Measurements from ENCODE around the gene CTTNBP2NL.

The CTTNBP2NL gene

DNA sequence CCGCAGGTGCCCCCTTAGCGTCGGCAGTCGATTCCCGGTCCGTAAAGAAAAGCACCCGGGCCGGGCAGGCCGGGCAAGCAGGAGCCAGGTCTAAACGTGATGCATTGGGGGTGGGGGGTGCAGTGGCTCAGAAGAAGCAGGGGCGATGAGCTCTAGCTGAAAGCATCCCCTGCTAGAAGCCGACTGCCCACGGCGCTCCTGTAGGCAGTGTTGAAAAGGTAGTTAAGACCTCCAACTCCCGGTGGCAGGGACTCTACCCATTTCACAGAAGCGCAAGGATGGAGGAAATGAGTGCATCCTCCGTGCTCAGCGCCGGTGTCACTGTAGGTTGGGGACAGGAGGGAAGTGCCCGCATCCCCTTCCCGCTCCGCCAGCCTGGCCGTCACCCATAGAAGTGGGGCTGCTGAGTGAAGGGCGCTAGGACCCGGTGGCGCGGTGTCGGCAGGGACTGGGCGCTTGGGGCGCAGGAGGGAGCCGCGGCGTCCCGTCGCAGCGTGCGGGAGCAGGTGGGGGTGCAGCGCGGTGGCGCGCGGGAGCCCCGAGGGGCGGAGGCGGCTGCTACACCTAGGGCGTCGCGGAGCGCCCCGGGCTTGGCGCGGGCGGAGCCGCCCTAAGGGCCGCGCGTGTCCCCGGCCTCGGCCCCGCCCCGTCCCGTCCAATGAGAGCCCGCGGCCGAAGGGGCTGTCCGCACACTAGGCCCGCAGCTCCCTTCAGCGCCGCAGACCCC lies 112.4 kb downstream of the CTTNBP2NL start, which contains the start of gene WNT2B:
Gene WNT2B, plus strand, starts transcription at position 688 of the 727 bp plus-strand sequence. CDS start 298 bp downstream, outside the sequence.
- DNase-seq: peak; percentile 16

DNA sequence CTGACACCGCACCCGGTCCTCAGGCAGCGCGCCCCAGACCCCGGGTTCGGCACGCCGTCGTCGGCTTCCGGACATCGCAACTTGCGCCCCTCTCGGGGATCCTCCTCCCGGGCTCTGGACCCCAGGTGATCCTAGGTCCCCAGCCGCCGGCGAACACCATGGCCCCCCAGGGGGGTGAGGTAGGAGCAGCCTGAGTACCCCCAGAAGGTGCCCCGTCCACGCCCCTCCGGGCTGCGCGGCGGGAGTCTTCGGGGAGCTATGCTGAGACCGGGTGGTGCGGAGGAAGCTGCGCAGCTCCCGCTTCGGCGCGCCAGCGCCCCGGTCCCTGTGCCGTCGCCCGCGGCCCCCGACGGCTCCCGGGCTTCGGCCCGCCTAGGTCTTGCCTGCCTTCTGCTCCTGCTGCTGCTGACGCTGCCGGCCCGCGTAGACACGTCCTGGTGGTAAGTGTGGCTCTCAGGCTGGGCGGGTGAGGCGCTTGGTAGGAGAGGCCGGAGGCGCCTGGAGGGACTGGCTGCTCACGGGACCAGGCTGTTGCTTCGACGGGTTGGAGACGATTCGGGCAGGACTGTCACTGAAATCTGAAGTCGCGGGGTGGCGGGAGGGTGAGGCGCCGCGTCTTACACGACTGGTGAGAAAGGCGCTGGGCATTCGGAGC lies 113.1 kb downstream of the CTTNBP2NL start:
- peak; percentile 4 for DNase-seq

DNA sequence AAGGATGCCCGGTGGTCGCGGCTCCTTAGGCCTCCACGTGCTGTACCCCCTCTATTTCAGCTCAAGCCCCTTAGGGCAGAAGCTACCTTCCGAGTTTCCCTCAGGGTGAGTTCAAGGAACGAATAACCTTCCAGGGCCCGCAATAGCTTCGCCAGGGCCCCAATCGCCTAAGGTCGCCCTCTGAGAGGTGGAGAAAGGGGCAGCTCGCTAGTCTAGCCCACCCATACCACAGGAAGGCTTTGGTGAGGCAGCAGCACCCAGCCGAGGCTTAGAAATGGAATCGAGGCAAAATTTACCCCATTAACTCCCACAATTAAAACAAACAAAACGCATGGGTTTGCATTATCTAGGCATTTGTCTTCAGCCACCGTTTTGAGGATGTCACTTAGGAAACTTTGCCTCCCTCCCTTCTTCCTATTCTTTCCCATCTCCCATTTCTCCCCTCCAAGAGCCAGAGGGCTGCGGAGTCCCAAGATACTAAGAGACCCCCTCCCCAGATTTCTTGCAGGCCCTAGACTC lies 113.7 kb downstream of the CTTNBP2NL start:
- no peak for DNase-seq

GRCh38 chr1:112510340-112510739 lies 114.3 kb downstream of the CTTNBP2NL start:
- no peak for DNase-seq
